Lung microvascular endothelial cell (primary cell): ENCODE results near the gene IGFALS. TPM values are rescaled to one million over a fixed set of nuclear protein-coding genes. Genes with fewer than 3 reads are reported as not detected.
"Not testable (repeated sequence)": the region's sequence is repeated elsewhere in the genome, so short reads cannot be mapped to it uniquely, and the experiment has no call there.

ENCODE experiments used
- DNase-seq, 2 donors: peaks; one replicate each; pipeline versions ENCODE4 v3.0.0 to v3.0.0-alpha.2; 2010; ENCODE audit warnings: low read depth in 2 of 2
- total RNA-seq: library from RNA; depleted of rRNA; stranded (reverse); fragments of >200 nt; gene quantifications from 2 replicates; pipeline ENCODE4 v1.2.1, GENCODE V29; 2014

Gene IGFALS
- total RNA-seq, 1 donor from 2014 or later: not detected

DNA sequence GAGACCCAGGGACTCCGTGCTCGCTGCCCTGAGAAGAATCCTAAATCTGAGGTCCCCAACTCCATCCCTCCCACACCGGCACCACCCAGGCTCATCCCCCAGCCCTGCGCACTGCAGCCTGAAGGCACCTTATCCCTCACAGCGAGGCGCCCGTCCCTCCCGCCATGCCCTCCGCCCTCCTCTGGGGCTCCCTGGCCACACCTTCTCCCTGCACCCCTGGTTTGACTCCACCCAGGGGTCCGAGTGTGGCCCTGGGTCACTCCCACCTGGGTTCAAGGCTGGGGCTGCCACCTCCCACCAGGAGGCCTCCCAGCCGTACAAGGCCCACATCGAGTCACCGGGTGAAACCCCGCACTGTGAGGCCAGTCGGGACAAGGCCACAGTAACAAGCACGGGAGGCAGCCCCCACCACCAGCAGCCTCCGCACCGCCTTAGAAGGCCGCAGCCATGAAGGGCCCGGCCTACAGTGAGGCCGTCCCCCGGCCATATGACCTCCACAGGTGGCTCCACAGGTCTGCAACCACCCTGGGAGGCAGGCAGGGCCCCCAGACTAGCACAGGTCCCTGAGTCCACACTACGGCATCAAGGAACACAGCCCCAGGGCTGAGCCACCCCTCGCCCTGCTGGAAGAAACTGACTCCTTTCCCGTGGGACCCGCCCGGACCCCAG is 24.8 kb upstream of the IGFALS start:
- DNase-seq: no peak

GRCh38 chr16:1817716-1818115 is 24.2 kb upstream of the IGFALS start:
- no peak for DNase-seq

GRCh38 chr16:1817276-1817589 is 23.7 kb upstream of the IGFALS start:
- no peak for DNase-seq

DNA sequence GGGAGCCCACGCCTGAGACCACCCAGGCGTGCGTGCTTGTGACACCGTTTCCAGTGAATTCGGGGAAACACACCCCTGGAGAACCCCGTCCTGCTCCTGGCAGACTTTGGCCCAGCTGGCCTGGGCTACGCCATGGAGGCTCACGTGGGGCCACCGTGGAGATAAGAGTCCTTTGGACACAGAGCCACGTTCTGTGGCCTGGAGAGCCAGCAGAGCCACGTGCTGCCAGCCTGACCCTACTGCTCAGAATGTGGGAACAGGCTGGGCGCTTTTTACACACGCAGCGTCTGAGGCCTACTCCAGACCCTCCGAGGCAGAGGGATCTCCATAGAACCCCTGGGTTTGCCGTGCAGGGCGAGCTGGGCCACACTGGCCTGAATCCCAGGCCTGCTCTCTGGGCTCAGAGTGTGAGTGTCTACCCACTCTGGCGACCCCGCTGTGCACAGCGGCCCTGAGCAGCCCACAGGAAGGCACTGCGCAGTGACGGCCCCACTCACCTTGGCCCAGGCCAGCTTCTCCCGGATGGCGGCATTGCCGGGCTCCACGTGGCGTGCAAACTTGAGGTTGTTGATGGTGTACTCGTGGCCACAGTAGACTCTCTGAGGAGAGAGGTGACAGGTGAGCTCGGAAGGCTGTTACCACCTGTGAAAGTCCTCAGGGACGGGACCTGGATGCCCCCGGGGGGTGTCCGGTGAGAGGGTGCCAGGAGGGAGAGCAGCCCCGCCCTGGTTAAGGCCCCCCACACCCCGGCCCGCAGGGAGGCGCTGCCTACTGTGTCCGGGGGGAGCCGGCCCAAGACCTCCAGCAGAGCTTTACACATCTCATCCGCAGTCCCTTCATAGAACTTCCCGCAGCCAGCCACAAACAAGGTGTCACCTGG is 23.1 kb upstream of the IGFALS start:
- no peak for DNase-seq

- DNase-seq: no peak
These were observed 22.0 kb upstream of the IGFALS start for GRCh38 chr16:1815461-1815860.

GRCh38 chr16:1812732-1813163 is 19.2 kb upstream of the IGFALS start:
- peak; percentile 53 to 82 for DNase-seq

GRCh38 chr16:1810536-1810935 is 17.0 kb upstream of the IGFALS start:
- DNase-seq: no peak

DNA sequence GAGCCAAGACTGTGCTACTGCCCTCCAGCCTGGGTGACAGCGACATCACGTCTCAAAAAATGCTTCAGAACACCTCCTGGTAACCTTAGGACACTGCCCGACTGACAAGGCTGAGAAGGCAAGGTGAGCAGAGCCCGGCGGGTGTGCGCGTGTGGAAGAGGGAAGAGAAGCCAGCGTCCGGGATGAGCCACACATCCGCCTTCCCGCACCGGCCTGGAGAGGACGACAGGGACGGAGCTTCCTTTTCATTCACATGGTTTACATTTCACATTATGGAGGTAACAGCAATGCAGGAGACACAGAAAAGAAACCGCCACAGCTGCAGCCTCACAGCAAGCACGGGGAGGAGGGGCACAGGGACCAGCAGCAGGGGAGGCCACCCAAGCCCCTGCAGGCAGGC is 16.6 kb upstream of the IGFALS start:
- no peak for DNase-seq

GRCh38 chr16:1809281-1809801 is 15.8 kb upstream of the IGFALS start:
- DNase-seq: no peak

DNA sequence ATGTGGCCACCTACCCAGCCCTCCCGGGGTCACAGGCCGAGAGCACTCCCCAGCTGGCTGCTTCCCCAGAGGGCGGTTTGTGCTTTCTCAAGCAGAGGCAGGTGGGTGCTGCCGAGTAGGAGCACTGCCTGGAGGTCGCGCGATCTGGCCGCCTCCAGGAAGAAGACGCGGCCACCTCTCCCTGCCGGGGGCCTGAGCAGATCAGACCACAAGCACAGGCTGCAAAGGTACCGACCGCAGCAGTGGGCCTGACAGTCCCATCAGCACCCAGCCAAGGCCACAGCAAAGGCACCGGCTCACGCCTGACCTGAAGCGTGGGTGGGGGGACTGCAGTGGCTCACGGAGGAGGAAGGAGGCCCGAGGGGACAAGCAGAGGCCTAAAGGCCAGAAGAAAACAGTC is 15.2 kb upstream of the IGFALS start:
- no peak for DNase-seq

- DNase-seq: no peak
These were observed 14.1 kb upstream of the IGFALS start for GRCh38 chr16:1807626-1808025.

- no peak for DNase-seq
These were observed 7.2 kb upstream of the IGFALS start for GRCh38 chr16:1800701-1801100.

DNA sequence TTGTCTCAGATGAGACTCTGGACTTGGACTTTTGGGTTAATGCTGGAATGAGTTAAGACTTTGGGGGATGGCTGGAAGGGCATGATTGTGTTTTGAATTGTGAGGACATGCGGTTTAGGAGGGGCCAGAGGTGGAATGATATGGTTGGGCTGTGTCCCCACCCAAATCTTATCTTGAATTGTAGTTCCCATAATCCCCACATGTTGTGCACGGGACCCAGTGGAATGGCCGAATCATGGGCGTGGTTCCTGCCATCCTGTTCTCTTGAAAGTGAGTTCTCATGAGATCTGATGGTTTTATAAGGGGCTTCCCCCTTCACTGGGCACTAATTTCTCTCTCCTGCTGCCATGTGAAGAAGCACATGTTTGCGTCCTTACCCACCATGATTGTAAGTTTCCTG is 5.8 kb upstream of the IGFALS start:
- not testable (repeated sequence) for DNase-seq

DNA sequence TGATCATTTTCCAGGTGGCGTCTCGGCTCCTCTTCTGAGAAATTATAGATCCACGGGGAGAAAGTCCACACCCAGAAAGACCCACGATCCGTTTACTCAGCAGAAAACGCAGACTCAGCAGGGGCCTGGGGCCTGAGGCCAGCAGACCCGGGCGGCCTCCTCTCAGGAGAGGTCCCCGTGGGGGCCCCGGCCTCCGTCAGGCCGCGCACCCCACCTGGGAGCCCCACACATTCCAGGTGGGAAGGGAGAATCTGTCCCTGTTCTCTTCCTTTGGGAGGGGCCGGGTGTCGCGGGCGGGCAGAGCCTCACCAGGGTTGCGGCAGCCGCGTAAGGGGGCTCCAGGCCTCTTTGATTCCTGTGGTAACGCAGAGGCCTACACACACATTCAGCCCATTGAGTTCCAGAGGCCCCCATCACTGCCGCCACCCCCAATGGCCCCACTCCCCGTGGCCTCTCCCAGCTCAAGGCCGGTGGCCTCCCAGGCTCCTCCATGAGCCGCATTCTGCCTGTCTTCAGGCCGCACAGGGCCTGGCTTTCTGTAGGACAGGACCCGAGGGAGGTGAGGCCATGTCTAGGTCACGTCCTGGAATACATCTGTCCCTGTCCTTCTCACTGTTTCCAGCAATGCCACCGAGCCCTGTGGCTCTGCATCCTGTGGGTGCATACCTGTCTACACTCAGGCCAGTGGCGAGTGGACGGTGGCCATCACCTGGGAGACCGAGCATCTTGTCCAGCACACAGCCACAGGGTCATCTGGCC is 1.6 kb upstream of the IGFALS start:
- no peak for DNase-seq

DNA sequence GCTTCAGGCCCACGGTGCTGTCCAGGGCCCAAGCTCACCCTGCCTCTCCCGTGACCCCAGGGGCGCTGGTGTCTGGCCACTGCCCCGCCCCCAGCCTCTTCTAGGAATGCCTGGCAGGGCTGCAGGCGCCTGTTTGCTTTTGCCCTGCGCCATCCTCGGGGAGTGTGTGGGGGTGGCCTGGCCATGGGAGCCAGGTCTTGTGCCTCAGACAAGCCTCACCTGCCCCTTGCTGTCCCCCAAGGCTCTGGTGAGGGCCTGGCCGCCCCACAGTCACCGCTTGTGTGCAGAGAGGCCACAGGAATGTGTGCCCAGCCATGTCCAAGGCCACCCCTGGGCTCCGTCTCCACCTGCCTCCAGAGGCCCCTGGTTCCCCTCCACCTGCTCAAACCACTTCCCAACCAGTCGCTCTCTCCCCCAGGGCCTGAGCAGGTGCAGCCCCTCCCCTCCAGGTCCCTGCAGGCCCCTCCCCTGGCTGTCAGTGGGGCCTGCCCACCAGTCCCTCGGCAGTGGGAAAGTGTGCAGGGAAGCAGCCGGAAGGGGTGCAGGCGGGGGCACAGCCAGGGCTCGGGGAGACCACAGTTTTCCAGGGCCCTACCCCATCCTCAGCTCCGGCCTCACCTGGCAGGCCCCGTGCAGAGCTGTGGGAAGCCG is 841 bp upstream of the IGFALS start:
- DNase-seq: no peak

GRCh38 chr16:1792836-1793577 is 498 bp downstream of the IGFALS start:
- DNase-seq: no peak

DNA sequence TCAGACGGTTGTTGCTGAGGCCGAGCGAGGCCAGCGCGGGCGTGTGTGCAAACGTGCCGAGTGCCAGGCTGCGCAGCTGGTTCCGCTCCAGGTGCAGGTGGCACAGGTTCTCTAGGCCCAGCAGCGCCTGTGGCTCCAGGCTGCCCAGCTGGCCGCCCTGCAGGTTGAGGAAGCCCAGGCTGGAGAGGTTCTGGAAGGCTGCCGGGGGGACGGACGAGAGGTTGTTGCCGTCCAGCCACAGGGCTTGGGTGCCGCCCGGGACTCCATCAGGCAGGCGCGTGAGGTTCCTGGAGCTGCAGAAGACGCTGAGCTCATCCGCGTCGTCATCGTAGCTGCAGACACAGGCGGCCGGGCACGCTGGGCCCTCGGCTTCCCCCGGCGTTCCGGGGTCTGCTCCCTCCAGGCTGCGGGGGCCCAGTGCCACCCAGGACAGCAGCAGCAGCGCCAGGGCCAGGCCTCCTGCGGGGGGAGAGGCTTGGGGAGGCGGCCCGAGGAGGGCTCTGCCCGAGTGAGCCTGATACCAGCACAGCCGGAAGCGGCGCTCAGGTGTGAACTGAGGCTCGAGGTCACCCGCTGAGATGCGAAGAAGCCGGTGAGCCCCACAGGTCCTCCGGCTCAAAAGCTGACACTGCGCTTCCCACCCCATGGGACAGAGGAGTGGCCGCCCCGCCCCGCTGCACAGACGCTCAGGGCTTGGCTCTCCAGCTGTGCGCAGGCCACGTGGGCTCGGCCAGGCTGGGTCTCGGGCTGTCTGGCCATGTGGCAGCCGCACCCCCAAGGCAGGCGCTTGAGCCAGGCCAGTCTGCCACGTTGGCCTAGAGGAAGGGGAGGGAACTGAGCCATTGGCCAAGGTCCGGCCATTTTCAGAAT is 1.3 kb downstream of the IGFALS start:
- no peak for DNase-seq

DNA sequence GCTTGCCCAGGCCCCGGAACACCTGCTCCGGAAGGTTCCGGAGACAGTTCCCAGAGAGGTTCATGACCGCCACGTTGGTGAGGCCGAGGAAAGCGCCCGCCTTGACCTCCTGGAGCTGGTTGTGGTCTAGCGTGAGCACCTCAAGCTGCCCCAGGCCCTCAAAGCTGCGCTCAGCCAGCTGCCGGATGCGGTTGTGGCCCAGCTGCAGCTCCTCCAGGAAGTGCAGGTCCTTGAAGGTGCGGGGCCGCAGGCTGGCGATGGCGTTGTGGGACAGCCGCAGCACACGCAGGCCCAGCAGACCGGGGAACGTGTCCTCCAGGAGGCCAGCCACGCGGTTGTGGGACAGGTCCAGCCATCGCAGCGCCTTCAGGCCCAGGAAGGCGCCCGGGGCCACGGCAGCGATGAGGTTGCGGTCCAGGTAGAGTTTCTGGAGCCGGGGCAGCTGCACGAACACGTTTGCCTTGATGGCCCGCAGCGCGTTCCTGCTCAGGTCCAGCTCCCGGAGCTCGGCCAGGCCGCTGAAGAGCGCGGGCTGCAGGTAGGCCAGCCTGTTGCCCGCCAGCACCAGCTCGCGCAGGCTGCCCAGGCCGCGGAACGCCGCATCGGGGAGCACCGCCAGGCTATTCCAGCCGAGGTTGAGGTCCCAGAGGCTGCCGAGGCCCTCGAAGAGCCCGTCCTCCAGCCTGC is 2.1 kb downstream of the IGFALS start:
- no peak for DNase-seq

GRCh38 chr16:1790611-1791255 is 2.8 kb downstream of the IGFALS start:
- no peak for DNase-seq
